HG03095 (cell line): ENCODE results near the gene PSMD9.
A peak's percentile ranks its signal among the peaks of the same experiment; 100 is the strongest.
"Not testable (repeated sequence)": the region's sequence is repeated elsewhere in the genome, so short reads cannot be mapped to it uniquely, and the experiment has no call there.

ENCODE experiments used
- ATAC-seq: cut with Tn5 transposase; IDR thresholded peaks from one replicate; pipeline ENCODE4 v1.9.1; 2021; ENCODE audit warnings: moderate library complexity; ENCODE audit not compliant: unreplicated experiment

PSMD9 gene

GRCh38 chr12:121917950-121918678, 29.5 kb downstream of the PSMD9 start, which contains the start of gene CFAP251:
CFAP251 (plus strand) TSS chr12:121918592; CDS start chr12:121921306, 2,714 bp downstream.
- peak; percentile 95 for ATAC-seq

- peak; percentile 16 for ATAC-seq
Measured at GRCh38 chr12:121918679-121919038, 30.1 kb downstream of the PSMD9 start.

GRCh38 chr12:121921066-121921465, 32.5 kb downstream of the PSMD9 start:
- ATAC-seq, result no peak

- no peak for ATAC-seq
Measured at GRCh38 chr12:121925358-121925695, 36.7 kb downstream of the PSMD9 start.

GRCh38 chr12:121926874-121927706, 38.5 kb downstream of the PSMD9 start:
- ATAC-seq, result no peak

GRCh38 chr12:121927813-121928212, 39.2 kb downstream of the PSMD9 start:
- ATAC-seq, result no peak

GRCh38 chr12:121929545-121929944, 41.0 kb downstream of the PSMD9 start:
- ATAC-seq, result not testable (repeated sequence)

- ATAC-seq, result no peak
Measured at GRCh38 chr12:121930862-121931261, 42.3 kb downstream of the PSMD9 start.

GRCh38 chr12:121932176-121932536, 43.6 kb downstream of the PSMD9 start:
- ATAC-seq, result no peak

GRCh38 chr12:121932914-121933521, 44.4 kb downstream of the PSMD9 start:
- ATAC-seq, result no peak

- ATAC-seq, result no peak
Measured at GRCh38 chr12:121933522-121934308, 45.1 kb downstream of the PSMD9 start.

GRCh38 chr12:121934309-121934664, 45.7 kb downstream of the PSMD9 start:
- no peak for ATAC-seq

GRCh38 chr12:121937654-121938053, 49.1 kb downstream of the PSMD9 start:
- no peak for ATAC-seq

- ATAC-seq, result no peak
Measured at GRCh38 chr12:121939186-121939585, 50.6 kb downstream of the PSMD9 start.

GRCh38 chr12:121939992-121940766, 51.6 kb downstream of the PSMD9 start:
- no peak for ATAC-seq

GRCh38 chr12:121942145-121942718, 53.6 kb downstream of the PSMD9 start:
- no peak for ATAC-seq

- ATAC-seq, result no peak
Measured at GRCh38 chr12:121943926-121944325, 55.3 kb downstream of the PSMD9 start.

GRCh38 chr12:121946313-121947025, 57.9 kb downstream of the PSMD9 start:
- ATAC-seq, result no peak

GRCh38 chr12:121947981-121948380, 59.4 kb downstream of the PSMD9 start:
- no peak for ATAC-seq
